GM18526 (cell line): Measurements from ENCODE around the gene DDX18.

Source experiments
- POLR2A ChIP-seq: IDR thresholded peaks from 3 replicates; pipeline ENCODE4 v1.6.1; 2011; ENCODE audit not compliant: insufficient read length; ENCODE audit errors: extremely low read depth

DDX18 gene

DNA sequence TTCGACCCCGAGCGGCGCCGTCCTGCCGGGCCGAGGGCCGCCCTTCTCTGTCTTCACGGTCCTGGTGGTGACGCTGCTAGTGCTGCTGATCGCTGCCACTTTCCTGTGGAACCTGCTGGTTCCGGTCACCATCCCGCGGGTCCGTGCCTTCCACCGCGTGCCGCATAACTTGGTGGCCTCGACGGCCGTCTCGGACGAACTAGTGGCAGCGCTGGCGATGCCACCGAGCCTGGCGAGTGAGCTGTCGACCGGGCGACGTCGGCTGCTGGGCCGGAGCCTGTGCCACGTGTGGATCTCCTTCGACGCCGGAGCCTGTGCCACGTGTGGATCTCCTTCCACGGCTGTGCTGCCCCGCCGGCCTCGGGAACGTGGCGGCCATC is 45.0 kb downstream of the DDX18 start:
- TF ChIP-seq POLR2A: no peak

DNA sequence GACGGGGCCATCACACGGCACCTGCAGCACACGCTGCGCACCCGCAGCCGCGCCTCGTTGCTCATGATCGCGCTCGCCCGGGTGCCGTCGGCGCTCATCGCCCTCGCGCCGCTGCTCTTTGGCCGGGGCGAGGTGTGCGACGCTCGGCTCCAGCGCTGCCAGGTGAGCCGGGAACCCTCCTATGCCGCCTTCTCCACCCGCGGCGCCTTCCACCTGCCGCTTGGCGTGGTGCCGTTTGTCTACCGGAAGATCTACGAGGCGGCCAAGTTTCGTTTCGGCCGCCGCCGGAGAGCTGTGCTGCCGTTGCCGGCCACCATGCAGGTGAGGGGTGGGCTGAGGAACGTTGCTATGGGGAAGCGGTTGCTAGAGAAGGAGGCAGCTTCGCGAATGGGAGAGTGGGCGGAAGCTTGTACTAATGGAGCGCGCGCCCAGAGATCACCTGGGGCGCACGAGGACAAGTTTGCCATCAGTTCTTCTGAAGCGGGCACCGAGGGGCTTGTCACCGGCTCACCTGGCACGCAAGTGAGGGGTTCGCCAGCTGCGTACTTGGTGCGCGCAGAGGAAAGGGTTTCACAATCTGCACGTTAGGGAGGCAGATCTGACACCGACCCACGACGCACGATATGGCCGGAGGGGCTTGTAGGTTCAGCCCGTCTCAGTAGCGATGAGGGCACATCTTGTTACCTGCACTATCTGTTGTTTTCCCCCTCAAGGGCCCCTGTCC is 45.6 kb downstream of the DDX18 start:
- TF ChIP-seq POLR2A: no peak

DNA sequence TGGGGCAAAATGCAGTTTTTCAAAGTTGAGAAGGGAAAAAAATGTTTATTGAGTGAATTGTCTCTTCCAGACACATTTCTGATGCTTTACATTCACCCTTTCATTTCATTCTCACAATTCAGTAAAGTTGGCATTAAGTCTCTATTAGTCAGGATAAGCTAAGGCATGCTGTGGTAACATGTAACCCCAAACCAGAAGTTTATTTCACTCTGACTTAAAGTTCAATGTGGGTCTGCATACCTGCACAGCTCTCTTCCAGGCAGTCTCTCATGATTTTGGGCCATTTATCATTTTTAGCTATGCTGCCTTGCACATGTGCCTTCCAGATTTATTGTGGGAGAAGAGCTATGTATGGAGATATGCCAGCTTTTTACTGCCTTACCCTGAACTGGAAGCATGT is 48.0 kb downstream of the DDX18 start:
- no peak for TF ChIP-seq POLR2A

DNA sequence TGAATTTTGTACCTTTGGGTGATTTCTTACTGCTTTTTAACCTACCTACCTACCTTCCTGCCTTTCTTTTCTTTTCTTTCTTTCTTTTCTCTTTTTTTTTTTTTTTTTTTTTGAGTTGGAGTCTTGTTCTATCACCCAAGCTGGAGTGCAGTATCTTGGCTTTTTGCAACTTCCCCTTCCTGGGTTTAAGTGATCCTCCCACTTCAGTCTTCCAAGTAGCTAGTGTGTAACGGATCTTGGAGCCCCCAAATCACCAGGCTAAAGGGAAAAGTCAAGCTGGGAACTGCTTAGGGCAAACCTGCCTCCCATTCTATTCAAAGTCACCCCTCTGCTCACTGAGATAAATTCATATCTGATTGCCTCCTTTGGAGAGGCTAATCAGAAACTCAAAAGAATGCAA is 61.3 kb downstream of the DDX18 start:
- TF ChIP-seq POLR2A: no peak

DNA sequence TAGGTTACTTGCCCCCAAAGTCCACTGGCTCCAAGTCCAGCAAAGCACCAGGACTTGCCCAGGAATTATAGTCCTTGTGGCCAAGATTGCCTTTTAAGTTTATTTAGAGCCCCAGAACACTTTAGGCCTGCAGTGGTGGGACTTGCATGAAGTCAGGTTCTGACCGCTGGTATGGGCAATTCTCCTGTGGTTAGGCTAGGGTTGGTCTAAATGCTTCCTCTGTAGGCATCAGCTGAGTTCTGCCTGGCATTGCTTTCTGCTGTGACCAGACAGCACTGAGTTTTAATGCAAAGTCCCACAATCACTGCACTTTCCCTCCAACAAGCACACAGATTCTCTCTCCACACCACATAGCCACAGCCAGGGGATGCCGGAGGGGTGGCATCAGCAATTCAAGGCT is 64.5 kb downstream of the DDX18 start:
- no peak for TF ChIP-seq POLR2A
